ENCODE data around the gene RNF207. TPM values are rescaled to one million over a fixed set of nuclear protein-coding genes. Genes with fewer than 3 reads are reported as not detected.

Gene RNF207
- total and polyA plus RNA-seq, 10 of the 15 experiments (the other 5 are each of a cell fraction or from before 2014, with no cell fraction given): 1.7 to 36.4 (median 13.1) TPM

DNA sequence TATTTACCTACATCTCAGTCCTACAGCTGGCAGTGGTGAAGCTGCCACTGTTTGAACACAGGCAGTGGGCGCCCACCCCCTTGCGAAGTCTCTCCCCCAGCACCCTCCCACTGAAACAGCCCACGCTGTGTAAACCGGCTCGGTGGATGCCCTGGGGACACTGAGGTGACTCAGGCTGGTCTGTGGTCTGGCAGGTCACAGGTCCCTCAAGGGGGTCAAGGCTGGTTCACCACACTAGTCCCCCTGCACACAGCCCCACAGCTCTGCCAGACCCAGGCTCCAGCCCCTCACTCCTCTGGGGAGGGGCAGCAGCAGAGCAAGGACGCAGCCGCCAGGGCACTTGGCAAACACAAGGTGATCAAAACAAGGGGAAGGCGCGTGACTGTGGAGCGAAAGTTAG is 33.4 kb upstream of the RNF207 start:
- in situ Hi-C loops (cut with MboI) (no loop called here), intact Hi-C loops (cut with micrococcal nuclease; ENCODE audit: unreplicated experiment) (no loop called here)
- Histone ChIP-seq H3K79me2 (ENCODE audit: control insufficient read depth, insufficient read depth, low read length) (no peaks in the 10 kb centered on the region), H3K9ac (ENCODE audit: control insufficient read depth, insufficient read depth, low read length) (no peak overlapping the region), H3K27ac (ENCODE audit: control insufficient read depth, insufficient read depth) (no peak overlapping the region), H3K4me1 (ENCODE audit: control insufficient read depth, insufficient read depth, low read length) (no peaks in the 10 kb centered on the region), H3K9me3 (replicated peaks; ENCODE audit: control insufficient read depth, insufficient read depth, low read length) (no peaks in the 10 kb centered on the region; the same call in 2 of the 3 replicates), H3K27me3 (replicated peaks in 1 of 2; ENCODE audit: control insufficient read depth in 2 of 2, insufficient read depth in 2 of 2, low read length in 1 of 2) (peaks cover 0 to 2% of the 10 kb centered on the region in 2 experiments; a peak in 1 of 4 replicates), H2AFZ (ENCODE audit: control insufficient read depth, low read depth, low read length) (no peak overlapping the region), H3K4me3 (no peak overlapping the region), H3K4me2 (ENCODE audit: control insufficient read depth, insufficient read depth) (no peak overlapping the region), H4K20me1 (ENCODE audit: control insufficient read depth, insufficient read depth) (no peaks in the 10 kb centered on the region), H3K36me3 (ENCODE audit: control insufficient read depth in 2 of 2, insufficient read depth in 2 of 2, low read length in 1 of 2) (no peaks in the 10 kb centered on the region)
- ATAC-seq (no peak), DNase-seq (ENCODE audit: low read depth, low spot score) (no peak), FAIRE-seq (no peak)
- ChIA-PET CTCF (no interaction called here), RAD21 (ENCODE audit: unreplicated experiment) (no interaction called here), SMC1A (ENCODE audit: uncharacterized antibody, unreplicated experiment) (no interaction called here), POLR2A (no interaction called here)
- WGBS (ENCODE audit: insufficient coverage, insufficient replicate concordance, low lambda C conversion rate, missing lambda C conversion rate): 43% methylated on average over 10 of the region's 10 CpGs
- TF ChIP-seq NR2C2 (IDR thresholded peaks at IDR 0.05; ENCODE audit: borderline replicate concordance, control insufficient read depth, insufficient read length, low read depth) (no peak), NFYA (IDR thresholded peaks at IDR 0.05; ENCODE audit: borderline replicate concordance, low read depth, low read length) (no peak), POLR2AphosphoS2 (IDR thresholded peaks at IDR 0.05; ENCODE audit: low read depth, low read length) (no peak), JUNB (IDR thresholded peaks at IDR 0.05) (no peak), BCLAF1 (IDR thresholded peaks at IDR 0.05) (no peak), POLR2AphosphoS5 (IDR thresholded peaks at IDR 0.05; ENCODE audit: low read length) (no peak), KLF5 (IDR thresholded peaks at IDR 0.05; ENCODE audit: partially characterized antibody) (no peak), NBN (IDR thresholded peaks at IDR 0.05) (no peak), SRF (IDR thresholded peaks at IDR 0.05; ENCODE audit: low read depth in 2 of 2, low read length in 2 of 2) (no peak), HDAC2 (IDR thresholded peaks at IDR 0.05) (no peak), NRF1 (conservative IDR thresholded peaks at IDR 0.05; ENCODE audit: low read depth, low read length) (no peak), RUNX3 (IDR thresholded peaks at IDR 0.05; ENCODE audit: low read length) (no peak), RELB (IDR thresholded peaks at IDR 0.05; ENCODE audit: low read depth) (no peak), WRNIP1 (IDR thresholded peaks at IDR 0.05; ENCODE audit: borderline replicate concordance, low read depth, low read length) (no peak), IRF4 (IDR thresholded peaks at IDR 0.05; ENCODE audit: low read depth, low read length) (no peak), KAT2A (conservative IDR thresholded peaks at IDR 0.05; ENCODE audit: control insufficient read depth, low read depth, low read length) (no peak), CBFB (IDR thresholded peaks at IDR 0.05; ENCODE audit: low read depth) (no peak), POU2F2 (IDR thresholded peaks at IDR 0.05; ENCODE audit: borderline replicate concordance, low read depth, low read length) (no peak), ZNF384 (IDR thresholded peaks at IDR 0.05; ENCODE audit: borderline replicate concordance, low read depth, low read length) (no peak)
- TF ChIP-seq, protein P1, sequence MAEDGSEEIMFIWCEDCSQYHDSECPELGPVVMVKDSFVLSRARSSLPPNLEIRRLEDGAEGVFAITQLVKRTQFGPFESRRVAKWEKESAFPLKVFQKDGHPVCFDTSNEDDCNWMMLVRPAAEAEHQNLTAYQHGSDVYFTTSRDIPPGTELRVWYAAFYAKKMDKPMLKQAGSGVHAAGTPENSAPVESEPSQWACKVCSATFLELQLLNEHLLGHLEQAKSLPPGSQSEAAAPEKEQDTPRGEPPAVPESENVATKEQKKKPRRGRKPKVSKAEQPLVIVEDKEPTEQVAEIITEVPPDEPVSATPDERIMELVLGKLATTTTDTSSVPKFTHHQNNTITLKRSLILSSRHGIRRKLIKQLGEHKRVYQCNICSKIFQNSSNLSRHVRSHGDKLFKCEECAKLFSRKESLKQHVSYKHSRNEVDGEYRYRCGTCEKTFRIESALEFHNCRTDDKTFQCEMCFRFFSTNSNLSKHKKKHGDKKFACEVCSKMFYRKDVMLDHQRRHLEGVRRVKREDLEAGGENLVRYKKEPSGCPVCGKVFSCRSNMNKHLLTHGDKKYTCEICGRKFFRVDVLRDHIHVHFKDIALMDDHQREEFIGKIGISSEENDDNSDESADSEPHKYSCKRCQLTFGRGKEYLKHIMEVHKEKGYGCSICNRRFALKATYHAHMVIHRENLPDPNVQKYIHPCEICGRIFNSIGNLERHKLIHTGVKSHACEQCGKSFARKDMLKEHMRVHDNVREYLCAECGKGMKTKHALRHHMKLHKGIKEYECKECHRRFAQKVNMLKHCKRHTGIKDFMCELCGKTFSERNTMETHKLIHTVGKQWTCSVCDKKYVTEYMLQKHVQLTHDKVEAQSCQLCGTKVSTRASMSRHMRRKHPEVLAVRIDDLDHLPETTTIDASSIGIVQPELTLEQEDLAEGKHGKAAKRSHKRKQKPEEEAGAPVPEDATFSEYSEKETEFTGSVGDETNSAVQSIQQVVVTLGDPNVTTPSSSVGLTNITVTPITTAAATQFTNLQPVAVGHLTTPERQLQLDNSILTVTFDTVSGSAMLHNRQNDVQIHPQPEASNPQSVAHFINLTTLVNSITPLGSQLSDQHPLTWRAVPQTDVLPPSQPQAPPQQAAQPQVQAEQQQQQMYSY (CRISPR knock-in tag; IDR thresholded peaks at IDR 0.05): no peak
- BruUV-seq (replicated peaks): no TSS peak

Data from GM12878 (cell line).